HG02588 (cell line): Measurements from ENCODE around the gene SSR1.
"Not testable (repeated sequence)": the region's sequence is repeated elsewhere in the genome, so short reads cannot be mapped to it uniquely, and the experiment has no call there.

ENCODE experiments used
- ATAC-seq: cut with Tn5 transposase; IDR thresholded peaks from one replicate; pipeline ENCODE4 v1.9.1; 2021; ENCODE audit warnings: mild to moderate bottlenecking, moderate library complexity; ENCODE audit not compliant: unreplicated experiment

SSR1 gene

DNA sequence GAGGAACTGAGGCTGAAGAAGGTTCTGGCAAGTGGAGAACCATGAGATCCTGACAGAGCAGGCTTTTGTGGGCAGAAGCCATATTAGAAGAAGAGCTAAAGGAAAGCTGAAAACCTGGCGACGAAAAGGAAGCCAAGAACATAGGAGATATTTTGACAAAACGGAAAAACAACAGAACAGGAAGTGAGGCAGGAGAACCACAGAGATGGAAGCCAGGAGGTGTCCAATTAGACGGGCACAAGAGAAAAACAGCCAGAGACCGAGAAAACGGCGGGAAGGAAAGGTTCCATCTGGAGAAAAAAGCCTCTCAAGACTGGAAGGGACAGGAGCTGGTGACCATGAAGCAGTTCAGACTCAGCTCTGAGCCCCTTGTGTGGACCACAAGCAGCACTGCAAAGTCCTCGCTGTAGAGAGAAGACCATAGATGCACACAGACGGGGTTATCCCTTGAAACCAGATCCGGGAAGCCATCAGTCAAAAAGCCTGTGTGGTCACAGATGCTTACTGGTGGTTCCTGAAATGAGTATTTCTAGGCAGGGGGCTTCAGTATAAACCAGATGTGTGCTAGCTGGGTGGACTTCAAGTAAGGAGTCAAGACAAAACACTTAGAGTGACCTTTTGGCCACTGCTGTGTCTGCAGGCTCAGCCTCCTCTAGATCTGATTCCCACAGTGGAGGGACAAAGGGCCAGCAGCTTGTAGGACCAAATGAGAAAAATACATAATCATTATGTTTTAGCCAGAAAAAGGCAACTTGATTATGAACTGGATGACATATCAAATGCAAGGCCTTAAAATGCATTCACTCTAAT is 30.7 kb downstream of the SSR1 start:
- ATAC-seq: no peak

DNA sequence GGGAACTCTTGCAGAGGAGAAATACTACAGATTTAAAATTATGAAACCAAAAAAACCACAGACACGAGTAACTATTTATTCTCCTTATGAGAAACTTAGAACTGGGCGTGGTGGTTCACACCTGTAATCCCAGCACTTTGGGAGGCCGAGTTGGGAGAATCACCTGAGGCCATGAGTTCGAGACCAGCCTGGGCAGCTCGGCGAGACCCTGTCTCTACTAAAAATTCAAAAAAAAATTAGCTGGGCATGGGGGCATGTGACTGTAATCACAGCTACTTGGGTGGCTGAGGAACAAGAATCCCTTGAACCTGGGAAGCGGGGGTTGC is 36.8 kb downstream of the SSR1 start:
- ATAC-seq: no peak

DNA sequence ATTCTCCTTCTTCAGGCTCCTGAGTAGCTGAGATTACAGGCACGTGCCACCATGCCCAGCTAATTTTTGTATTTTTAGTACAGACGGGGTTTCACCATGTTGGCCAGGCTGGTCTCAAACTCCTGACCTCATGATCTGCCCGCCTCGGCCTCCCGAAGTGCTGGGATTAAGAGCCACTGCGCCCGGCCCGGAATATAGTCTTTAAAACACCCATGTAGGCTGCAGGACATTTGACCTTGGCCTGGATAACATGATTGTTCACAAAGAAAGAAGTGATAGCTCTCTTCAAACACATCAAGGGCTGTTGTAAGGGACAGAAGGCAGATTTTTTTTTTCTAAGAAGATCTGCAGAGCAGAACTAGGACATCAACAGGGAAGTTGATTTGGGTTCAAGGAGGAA is 38.5 kb downstream of the SSR1 start:
- not testable (repeated sequence) for ATAC-seq

DNA sequence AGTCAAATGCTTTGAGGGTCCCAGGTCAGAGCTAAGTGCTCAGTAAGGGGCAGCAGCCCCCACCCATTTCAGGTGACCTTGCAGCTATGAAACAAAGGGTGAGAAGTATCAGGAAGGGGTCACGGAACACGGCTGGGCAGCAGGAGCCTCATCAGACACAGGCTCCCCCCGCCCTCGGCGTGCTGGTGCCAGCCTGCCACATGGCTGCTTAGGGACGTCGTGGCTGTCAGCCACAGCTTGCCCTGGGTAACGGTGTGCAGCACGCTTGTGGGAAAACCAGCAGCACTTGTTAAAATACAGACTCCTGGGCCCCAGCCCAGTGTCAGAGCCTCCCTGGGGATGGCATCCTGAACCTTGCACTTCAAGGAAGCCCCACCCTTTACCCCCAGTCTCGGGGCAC is 39.3 kb downstream of the SSR1 start:
- ATAC-seq: no peak

DNA sequence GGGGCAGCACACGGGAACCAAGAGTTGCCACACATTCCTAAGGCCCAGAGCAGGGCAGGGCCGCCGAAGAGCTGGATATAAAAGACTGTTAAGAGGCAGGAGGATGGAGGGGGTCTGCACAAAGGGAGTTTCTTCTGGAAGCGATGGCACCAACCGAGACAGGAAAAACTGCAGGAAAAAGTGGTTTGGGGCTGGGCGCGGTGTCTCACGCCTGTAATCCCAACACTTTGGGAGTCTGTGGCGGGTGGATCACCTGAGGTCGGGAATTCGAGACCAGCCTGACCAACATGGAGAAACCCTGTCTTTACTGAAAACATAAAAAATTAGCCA is 41.8 kb downstream of the SSR1 start:
- no peak for ATAC-seq

DNA sequence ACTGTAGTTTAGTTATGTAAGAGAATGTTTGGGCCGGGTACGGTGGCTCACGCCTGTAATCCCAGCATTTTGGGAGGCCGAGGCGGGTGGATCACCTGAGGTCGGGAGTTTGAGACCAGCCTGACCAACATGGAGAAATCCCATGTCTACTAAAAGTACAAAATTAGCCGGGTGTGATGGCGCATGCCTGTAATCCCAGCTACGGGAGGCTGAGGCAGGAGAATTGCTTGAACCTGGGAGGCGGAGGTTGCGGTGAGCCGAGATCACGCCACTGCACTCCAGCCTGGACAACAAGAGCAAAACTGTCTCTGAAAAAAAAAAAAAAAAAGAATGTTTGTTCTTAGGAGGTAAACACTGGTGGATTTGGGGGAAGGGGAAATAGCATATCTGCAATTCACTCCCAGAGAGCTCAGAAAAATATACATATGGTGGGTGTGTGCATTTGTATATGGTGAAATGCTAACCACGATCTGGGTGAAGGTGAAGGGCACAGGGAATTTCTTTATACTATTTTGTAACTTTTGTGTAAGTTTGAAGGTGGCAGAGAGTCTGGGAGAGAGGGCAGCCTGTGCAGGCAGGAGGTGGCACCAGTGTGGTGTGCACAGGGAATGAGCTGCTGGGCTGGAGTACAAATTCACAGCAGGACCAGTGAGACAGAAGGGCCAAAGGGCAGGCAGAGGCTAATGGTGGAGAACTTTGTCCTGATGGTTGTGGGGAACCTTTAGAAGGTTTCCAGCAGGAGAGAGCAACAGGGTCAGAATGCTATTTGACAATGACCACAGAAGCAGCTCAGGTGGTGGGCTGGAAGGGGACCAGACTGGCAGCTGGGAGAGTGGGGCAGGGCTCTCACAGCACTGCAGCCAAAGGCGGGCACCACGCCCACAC is 42.4 kb downstream of the SSR1 start:
- ATAC-seq: no peak

DNA sequence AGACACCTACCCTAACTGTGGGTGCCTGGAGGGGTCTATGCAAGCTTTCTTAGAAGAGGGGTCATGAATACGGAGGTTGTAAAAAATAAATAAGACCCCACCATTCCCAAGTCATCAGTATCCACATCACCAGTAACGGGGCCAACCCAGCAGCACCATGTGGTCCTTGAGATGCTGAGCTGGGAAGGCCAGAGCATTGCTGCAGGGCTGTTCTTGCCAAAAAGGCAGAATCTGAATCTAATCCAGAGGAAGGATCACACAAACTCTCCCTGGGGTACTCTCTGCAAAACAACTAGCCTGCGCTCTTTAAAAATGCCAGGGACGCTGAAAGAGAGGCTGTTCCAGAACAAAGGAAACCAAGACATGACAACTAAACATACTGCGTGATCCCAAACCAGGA is 43.2 kb downstream of the SSR1 start:
- ATAC-seq: no peak

DNA sequence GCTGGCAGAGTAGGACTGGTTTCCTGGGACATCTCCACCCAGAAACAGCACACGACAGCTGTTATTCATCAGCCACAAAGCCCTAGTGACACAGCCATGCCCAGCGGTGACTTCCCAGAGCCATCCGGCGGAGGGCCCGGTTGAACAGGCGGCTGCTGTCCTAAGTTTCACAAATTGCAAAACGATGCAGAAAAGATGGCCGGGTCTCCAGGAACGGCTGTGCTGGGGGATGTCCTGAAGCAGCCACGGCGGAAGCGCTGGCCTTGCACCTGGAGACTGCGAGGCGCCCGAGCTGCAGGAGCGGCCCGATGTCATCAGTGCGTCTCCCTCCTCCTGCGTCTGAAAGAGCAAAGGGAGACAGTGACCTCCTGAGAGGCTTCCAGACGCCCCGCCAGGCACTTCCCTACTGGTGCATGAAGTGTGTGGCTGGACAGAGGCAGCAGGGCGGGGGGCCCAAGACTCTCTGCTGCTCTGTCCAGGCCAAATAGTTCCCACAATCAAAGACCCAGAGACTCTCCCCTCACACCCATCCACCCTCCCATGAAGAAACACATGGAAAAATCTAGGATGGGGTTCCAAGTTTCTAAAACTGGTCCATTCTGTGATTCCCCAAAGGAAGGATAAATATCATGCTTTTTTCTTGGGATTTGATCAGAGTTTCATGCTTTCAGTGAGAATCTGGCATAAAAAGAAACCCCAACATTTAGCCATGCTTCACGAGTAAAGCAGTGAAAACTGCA is 44.0 kb downstream of the SSR1 start:
- no peak for ATAC-seq

DNA sequence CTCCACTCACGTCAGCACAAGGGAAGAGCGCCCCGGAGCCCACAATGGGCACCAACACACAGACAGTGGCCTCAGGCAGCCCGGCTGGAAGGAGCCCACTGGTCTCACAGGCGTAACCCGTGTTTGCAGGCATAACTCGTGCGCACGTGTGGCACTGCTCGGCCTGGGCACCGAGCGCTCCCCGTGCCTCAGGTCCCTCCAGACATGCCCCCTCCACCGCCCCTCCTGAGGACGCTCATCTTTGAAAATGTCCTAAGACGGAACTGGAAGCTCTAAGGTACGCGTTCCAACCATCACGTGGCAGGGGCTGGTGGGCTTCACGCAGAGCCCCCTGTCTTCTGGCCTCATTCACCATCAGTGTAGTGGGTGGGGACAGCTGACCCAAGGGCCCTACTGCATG is 44.6 kb downstream of the SSR1 start:
- no peak for ATAC-seq

DNA sequence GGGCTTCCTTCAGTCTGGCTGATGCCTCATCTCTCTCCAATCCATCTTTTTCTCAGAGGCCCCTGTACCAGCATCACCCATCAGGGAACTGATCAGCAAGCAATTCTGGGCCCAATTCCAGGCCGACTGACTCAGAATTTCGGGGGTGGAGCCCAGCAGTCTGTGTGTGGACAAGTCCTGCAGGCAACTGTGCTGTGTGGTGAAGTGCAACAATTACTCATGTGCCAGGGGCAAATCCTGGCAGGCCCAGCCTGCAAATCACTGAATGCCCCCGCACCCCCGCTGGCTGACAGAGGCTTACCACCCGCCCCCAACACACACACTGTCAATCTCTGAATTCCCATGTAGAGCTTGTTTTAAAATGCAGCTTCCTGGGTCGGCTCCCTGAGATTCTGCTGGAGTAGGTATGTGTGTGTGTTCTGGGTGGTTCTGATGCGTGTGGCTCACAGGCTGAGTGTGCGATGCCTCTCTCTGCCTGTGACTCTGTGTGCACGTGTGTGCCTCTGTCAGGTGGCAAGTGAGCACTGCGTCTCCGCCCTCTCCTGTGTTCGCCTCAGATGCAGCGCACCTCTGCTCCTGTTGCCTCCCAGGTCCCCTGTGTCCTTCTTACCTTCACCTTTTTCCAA is 45.4 kb downstream of the SSR1 start:
- no peak for ATAC-seq

DNA sequence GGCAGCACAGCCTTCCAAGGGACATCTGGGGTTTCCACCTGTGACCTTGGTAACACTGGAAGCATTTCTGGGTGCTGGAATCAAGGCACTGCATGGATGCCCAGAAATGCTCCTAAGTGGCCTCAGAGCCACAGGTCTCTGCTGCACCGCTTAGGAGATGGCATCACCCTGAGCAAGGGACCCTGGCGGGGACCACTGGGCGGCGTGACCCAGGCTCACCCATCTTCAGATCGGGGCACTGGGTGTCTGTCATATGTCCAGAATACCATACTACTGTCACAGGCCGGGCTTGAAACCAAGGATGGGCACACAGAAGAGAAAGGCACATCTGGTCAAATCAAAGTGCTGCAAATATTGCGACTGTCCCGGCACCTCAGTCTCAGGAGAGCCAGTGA is 45.9 kb downstream of the SSR1 start:
- ATAC-seq: no peak

DNA sequence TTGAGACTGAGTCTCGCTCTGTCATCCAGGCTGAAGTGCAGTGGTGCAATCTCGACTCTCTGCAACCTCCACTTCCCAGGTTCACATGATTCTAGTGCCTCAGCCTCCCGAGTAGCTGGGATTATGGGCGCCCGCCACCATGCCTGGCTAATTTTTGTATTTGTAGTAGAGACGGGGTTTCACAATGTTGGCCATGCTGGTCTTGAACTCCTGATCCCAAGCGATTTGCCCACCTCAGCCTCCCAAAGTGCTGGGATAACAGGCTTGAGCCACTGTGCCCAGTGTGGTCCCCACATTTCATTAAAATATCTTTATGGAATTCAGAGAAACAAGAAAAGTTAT is 47.6 kb downstream of the SSR1 start:
- not testable (repeated sequence) for ATAC-seq

DNA sequence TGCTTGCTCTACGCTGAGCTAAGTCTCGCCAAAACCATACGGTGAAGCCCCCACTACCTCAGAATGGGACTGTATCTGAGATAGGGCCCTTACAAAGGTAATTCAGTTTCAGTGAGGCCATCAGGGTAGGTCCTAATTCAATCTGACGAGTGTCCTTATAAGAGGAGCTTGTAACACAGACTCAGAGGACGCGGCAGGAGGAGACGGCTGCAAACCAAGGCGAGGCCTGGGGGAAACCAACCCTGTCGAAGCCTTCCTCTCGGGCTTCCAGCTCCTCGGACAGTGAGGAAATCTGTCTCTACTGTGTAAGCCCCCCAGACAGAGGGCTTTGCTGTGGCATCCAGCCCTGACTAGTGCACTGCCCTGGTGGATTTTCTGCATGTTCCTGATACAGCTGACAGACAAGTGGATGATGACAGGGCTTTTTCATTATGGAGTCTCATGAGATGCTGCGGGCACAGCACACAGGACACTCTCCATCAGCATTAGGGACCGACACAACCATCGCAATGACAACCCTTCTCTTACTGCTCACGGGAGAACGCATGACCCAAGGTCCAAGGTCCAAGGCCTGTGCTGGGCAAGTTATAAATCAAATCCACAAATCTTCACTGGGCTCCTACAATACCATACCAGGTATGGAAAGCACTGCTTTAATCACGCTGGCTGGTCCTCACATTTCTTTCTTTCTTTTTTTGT is 48.2 kb downstream of the SSR1 start:
- ATAC-seq: no peak

DNA sequence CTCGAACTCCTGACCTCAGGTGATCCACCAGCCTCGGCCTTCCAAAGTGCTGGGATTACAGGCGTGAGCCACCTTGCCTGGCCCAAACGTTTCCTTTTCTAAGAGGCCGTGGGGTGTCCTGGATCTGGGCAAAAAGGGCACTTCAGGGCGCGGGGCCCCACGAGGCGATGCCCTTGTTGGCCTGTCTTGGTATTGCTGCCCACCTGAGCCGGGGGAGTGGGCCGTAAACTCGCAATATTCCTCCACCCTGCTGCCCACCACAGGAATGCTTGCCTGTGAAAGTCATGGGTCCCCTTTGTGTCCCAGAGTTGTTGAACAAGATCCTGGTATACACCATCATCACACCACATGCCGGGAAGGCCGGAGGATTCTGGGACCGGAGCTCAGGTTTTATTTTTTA is 49.0 kb downstream of the SSR1 start:
- ATAC-seq: no peak

DNA sequence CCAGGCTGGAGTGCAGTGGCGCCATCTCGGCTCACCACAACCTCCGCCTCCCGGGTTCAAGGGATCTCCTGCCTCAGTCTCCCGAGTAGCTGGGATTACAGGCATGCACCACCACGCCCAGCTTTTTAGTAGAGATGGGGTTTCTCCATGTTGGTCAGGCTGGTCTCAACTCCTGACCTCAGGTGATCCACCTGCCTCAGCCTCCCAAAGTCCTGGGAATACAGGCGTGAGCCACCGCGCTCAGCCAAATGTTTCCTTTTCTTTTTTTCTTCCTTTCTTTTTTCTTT is 49.5 kb downstream of the SSR1 start:
- not testable (repeated sequence) for ATAC-seq

DNA sequence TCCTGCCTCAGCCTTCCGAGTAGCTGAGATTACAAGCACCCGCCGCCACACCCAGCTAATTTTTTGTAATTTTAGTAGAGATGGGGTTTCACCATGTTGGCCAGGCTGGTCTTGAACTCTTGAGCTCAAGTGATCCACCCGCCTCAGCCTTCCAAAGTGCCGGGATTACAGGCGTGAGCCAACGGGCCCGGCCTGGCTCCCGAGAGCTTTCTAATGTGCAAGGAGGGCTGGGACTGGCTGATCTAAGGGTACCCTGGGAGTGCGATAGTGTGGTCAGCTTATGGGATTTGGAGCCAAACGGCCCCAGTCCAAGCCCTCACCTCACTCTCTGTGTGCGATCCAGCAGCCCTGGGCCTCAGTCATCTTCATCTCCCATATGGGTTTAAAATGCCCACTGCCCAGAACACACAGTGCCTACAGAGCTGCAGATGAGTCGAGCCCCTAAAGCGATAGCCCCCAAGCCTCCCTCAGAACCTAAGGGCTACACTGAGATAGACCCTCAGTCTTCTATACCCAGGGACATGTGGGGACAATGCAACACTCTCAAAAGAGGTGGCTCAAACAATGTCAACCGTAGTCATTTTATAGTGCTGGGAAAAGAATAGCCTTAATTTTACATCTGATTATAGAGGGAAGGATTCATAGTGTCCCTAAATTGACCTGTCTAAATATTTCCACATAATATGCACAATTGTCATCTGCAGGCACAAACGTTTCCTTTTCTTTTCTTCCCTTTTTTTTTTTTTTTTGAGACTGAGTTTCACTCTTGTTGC is 50.1 kb downstream of the SSR1 start:
- no peak for ATAC-seq

DNA sequence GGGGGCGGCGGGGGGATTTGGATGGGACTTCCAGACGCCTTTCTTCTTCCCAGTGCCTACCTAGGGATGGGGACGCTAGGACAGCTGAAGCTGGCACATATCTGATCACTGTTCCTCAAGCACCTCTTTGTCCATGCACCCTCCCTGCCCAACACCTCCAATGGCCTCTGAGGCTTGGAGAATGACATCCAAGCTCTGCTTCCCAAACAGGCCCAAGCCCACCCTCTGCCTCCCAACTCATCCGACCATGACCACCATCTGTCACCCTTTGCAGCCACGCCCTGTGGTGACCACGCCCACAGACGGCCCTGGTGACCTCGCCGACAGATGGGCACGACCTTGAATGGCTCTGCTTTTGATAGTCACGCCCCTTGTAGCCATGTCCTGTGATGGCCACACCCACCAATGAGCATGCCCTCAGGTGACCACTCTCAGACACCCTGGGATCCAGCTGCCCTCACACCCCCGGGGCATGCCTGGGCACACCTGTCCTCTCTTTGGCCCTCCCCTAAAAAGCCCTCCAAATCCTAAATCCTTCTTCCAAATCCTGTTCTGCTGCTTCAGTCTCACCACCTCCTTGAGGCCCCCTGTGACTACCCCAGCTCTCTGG is 51.0 kb downstream of the SSR1 start:
- ATAC-seq: no peak

DNA sequence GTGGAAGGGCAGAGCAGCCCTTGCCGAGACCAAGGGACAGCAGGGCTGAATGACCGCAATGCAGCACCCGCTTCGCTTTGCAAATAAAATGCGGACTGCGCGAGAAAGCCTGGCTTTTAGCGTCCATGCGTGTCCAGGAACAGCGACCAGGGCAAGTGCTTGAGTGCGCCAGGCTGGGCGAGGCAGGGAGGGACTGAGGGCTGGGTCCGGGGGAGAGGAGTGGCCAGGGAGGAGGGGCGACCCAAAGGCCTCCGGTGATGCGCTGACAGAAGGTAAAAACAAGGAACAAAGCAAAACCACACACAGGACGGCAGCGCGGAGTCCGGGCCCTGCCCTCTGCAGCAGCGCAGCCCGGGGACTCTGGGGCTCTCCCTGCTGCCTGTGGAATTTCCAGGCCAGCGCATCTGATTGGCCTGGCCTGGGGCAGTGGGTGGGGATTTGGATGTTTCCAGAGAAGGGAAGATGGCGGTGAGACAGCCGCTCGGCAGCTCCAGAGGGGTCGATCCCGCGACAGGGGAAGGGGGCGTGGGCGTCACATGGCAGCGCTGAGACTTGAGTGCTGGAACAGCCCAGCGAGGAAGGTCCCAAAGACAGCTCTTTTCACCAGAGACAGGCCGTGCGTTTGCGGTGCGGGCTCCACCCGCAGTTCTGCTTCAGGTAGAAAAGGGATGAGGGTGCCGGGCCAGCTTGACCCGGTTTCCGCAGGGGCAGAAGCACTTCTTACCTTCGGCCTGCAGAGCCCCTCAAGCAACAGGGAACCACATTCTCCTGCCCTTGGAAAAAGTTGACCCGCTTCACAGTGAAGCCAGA is 51.8 kb downstream of the SSR1 start:
- ATAC-seq: peak; percentile 63
